HG03135 (cell line): ENCODE results near the gene LMOD2.

ENCODE experiments used
- ATAC-seq: cut with Tn5 transposase; IDR thresholded peaks from one replicate; pipeline ENCODE4 v1.9.1; 2021; ENCODE audit warnings: mild to moderate bottlenecking, moderate library complexity; ENCODE audit not compliant: unreplicated experiment

The LMOD2 gene

GRCh38 chr7:123669485-123669884, 13.8 kb downstream of the LMOD2 start:
- ATAC-seq, result no peak

DNA sequence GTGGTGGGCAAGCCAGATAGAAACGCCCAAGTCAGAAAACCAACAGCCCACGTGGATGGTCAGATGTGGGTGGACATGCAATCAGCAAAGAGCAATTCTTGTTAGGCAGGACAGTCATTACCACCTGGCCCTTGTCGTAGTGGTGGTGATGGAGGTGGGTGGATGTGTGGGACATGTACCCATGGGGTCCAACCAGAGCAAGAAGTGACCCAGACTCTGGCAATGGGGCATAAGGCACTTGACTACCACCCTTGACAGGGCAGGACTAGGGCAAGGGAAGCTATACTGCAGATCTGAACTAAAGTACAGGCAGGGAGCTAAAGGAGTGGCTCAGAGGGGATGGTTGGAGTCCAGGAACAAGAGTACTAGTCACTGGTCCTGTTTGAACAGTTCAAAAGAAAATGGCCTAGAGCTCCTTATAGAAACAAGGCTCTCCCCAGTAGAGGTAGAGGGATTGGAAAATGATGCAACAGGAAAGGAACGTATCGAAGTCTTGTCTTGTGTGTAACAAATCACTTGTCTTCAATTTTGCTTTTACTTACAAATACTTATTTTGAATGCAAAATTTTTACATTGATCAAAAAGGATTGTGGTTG, 17.6 kb downstream of the LMOD2 start:
- ATAC-seq, result no peak

GRCh38 chr7:123673752-123674398, 18.2 kb downstream of the LMOD2 start:
- no peak for ATAC-seq

DNA sequence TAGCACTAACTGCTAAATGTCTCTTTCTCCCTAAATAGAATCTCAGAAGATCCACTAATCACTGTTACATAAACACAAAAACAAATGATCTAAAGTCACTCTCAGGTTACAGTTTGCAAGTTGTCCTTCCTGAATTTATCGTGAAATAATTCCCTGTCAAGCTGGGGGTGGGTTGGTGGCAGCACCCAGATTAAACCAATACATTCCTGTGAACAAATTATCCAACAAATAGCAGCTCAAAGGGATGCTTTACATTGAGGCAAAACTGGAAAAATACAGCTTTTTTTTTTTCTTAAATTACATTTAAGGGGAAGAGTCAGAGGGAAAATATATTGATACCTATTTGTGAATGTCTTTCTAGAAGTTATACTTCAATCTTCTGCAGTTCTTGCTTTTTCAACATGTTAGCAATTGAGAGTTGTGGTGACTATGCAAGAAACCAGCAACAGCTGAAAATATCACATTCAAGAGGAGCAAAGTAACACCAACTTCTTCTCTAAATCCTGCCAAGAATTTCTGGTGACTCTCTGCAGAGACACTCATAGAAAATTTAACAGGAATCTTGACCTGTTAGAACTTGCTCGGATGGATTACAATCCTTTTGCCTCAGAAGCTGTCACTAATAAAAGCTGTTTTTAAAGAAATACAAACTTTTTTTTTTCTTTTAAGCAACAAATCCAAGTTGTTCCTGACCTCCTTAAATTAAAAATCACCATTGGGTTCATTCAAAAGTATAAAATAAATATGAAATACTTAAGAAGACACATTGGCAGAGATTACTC, 18.9 kb downstream of the LMOD2 start:
- ATAC-seq, result no peak

GRCh38 chr7:123675181-123675473, 19.5 kb downstream of the LMOD2 start:
- no peak for ATAC-seq

- no peak for ATAC-seq
Observed at GRCh38 chr7:123677061-123677715, 21.5 kb downstream of the LMOD2 start.

DNA sequence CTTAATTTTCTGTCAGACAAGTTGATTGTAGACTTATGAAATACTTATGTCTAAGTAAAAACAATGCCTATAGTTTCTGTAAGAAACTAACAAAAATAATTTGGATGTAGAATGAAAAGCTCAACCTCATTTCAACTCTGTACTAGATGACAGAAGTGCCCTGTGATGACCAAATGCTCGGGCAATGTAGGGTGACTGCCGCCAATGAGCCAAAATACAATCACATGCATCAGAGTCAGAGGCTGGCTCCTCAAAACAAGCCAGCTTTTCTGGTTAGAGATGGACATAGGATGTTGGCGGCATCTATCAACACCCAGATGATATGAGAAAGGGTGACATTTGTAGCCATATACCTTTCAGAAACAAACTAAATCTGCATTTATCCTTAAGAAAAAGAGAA, 23.9 kb downstream of the LMOD2 start:
- no peak for ATAC-seq

GRCh38 chr7:123680580-123680979, 24.9 kb downstream of the LMOD2 start:
- ATAC-seq, result no peak

GRCh38 chr7:123681561-123681960, 25.9 kb downstream of the LMOD2 start:
- ATAC-seq, result no peak

DNA sequence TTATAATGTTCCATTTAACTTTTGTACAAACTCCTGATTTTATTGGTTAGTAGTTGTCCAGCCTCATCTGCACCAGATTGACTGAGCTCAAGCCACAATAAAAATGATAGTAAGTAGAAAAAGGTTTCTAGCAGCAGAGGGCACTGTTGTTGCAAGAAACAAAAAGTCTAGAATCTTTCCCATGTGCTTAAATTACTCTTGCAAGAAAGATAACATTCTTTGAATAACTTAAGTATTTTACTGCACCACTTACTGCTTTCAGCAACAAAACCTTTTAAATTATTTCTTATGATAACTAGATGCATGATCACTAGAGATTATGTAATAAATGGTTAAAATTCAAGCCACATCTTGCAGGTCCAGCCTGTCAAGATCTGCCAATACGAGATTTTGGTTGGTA, 27.0 kb downstream of the LMOD2 start:
- no peak for ATAC-seq

- ATAC-seq, result no peak
Observed at GRCh38 chr7:123687161-123687560, 31.5 kb downstream of the LMOD2 start.

- ATAC-seq, result no peak
Observed at GRCh38 chr7:123687727-123688126, 32.1 kb downstream of the LMOD2 start.

DNA sequence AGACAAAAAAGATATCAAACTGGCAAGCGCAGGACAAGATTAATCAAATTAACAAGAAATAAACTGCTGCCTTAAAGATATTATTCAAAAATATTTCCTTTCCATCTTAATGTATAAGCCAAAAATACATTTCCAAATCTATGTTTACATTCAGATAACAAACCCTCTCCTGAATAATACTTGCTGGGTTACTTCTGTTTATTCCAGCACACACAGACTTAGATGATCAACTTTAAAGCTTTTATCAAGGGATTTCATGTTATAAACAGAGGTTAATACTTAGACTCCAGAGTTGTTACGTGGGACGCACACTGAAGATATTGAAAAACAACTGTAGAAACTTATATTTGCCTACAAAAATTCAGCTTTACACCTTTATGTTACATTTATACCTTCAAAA, 33.6 kb downstream of the LMOD2 start:
- ATAC-seq, result no peak

GRCh38 chr7:123690550-123690949, 34.9 kb downstream of the LMOD2 start:
- no peak for ATAC-seq

DNA sequence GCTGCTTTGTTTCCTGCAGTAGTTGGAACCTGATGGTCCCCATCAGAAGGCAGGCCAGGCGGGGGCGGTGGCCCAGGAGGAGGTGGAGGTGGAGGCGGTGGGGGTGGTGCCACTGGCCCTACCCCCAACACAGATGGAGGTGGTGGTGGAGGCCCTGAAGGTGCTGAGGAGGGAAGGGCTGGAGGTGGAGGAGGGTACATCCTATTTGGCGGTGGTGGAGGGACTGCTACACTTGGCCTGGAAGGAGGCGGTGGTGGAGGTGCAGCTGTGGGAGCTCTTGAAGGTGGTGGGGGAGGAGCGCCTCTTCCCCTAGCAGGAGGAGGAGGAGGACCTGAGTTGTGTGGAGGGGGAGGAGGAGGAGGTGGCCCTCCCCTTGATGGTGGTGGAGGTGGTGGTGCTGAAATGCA, 36.8 kb downstream of the LMOD2 start:
- no peak for ATAC-seq

DNA sequence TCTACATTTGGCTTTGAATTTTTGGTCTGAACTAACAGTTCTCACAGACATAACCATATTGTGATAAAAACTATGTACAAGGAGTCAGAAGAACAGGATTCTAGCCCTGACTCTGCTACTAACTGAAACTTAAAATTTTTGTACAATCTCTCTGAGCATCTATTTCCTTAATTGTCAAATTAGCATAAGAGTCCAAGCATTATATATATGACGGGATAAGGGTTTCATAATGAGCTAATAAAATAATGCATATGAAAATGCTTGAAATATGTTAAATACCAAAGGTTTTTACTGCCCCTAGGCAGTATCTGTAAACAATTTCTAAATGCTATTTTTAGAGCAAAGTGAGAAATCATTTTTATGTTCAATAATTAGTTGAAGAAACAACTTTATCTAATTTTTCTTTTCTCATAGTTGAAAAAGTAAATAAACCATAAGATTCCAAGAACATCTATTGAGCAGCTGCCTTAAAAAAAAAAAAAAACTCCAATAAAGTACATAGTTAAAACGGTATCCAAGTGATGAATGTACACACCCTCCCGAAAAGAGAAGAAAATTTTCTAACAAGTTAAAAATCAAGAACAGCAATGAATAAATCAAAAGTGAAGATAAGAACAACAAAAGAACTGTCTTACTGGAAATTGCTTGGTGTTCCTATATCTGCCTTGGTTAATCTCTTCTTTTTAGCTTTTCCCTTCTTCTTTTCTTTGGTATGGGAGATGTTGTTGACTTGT, 40.4 kb downstream of the LMOD2 start:
- no peak for ATAC-seq

- ATAC-seq, result no peak
Observed at GRCh38 chr7:123705211-123705901, 49.7 kb downstream of the LMOD2 start.

DNA sequence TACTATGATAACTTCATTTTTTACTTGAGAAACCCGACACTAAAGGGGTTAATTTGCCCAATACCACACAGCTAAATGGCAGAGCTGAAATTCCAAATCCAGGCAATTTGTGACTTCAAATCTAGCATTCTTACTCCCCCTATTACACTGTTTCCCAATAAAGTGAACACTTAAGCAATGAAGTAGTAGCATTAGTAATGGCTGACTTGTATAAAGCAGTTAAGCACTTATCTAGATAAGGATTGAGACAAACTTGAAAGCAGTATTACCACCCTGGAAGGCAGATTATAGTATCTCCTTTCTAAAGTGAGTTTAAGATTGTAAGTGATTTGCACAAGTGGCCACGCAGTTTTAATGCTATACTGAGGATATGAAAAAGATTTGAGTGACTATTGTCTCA, 53.9 kb downstream of the LMOD2 start:
- no peak for ATAC-seq

GRCh38 chr7:123710683-123711082, 55.0 kb downstream of the LMOD2 start:
- no peak for ATAC-seq

GRCh38 chr7:123711832-123712293, 56.2 kb downstream of the LMOD2 start:
- no peak for ATAC-seq

DNA sequence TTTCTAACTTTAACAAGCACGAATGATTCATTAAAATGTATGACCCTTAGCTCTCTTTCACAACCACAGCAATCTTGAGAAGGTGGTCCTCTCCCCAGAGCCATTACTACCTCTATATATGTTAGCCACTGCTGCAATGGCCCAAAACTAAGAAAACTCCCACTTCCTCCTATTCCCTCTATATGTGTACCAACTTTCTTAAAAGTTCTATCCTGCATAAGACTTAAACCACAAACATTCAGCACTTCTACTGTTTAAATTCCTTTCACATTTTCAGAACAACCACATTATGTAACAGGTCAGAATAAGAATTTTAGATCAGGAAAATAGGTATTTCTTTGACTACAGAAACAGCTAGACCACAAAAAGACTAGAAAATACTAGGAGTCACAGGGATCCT, 57.0 kb downstream of the LMOD2 start:
- no peak for ATAC-seq
